HL-60 (cell line): ENCODE measurements around the gene ZFAND3.

Source experiments
- GABPA ChIP-seq: IDR thresholded peaks from 2 replicates; pipeline ENCODE4 v1.6.1; 2012; ENCODE audit warnings: low read depth
- POLR2AphosphoS5 ChIP-seq: IDR thresholded peaks from 2 replicates; pipeline ENCODE4 v1.6.1; 2012; ENCODE audit warnings: low read depth
- TF ChIP-seq, protein P1 (sequence below): IDR thresholded peaks from one replicate; pipeline ENCODE4 v1.5.1; 2011; ENCODE audit warnings: low read length, control low read depth, inconsistent platforms; ENCODE audit not compliant: insufficient read depth
- TF ChIP-seq, protein P2 (sequence below): IDR thresholded peaks from 2 replicates; pipeline ENCODE4 v1.6.1; 2012; ENCODE audit warnings: low read depth; ENCODE audit not compliant: insufficient replicate concordance

DNA sequence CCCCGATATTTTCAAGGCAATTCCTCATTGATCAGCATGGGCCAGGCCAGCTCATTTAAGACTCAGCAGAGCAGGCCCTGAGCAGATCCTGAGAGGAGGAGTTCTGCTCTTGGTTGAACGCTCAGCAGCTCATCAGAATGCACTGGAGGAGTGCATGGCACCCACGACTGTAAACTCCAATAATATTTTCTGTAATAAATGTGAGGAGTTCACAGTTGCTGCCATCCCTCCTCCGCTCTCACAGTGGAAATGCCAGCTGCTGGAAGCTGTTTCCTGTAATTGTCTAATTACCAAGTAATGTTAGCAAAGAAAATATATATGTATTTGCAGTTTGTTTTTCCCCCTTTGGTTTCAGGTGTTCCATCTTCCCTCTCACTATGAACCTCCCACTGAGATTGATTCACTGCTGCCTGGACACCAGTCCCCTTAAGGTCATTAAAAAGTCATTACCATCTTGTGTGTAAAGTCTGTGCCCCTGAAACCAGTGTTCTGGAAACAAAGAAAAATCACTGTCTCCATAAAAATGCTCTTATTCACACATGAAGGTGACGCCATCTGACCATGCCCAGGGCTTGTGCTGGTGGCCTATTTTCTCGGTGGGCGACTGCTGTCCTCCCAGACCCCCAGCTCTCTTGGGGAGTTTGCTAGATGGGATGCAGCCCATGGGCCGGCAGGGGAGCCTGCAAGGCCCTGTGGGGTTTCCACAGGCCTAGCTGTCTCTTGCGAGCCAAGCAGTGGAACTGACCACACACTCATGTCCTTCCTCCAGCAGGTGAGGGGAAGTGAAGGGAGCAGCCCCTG is 374.2 kb downstream of the ZFAND3 start:
- TF ChIP-seq, protein P1, sequence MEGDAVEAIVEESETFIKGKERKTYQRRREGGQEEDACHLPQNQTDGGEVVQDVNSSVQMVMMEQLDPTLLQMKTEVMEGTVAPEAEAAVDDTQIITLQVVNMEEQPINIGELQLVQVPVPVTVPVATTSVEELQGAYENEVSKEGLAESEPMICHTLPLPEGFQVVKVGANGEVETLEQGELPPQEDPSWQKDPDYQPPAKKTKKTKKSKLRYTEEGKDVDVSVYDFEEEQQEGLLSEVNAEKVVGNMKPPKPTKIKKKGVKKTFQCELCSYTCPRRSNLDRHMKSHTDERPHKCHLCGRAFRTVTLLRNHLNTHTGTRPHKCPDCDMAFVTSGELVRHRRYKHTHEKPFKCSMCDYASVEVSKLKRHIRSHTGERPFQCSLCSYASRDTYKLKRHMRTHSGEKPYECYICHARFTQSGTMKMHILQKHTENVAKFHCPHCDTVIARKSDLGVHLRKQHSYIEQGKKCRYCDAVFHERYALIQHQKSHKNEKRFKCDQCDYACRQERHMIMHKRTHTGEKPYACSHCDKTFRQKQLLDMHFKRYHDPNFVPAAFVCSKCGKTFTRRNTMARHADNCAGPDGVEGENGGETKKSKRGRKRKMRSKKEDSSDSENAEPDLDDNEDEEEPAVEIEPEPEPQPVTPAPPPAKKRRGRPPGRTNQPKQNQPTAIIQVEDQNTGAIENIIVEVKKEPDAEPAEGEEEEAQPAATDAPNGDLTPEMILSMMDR: no peak
- no peak for TF ChIP-seq POLR2AphosphoS5
- TF ChIP-seq, protein P2, sequence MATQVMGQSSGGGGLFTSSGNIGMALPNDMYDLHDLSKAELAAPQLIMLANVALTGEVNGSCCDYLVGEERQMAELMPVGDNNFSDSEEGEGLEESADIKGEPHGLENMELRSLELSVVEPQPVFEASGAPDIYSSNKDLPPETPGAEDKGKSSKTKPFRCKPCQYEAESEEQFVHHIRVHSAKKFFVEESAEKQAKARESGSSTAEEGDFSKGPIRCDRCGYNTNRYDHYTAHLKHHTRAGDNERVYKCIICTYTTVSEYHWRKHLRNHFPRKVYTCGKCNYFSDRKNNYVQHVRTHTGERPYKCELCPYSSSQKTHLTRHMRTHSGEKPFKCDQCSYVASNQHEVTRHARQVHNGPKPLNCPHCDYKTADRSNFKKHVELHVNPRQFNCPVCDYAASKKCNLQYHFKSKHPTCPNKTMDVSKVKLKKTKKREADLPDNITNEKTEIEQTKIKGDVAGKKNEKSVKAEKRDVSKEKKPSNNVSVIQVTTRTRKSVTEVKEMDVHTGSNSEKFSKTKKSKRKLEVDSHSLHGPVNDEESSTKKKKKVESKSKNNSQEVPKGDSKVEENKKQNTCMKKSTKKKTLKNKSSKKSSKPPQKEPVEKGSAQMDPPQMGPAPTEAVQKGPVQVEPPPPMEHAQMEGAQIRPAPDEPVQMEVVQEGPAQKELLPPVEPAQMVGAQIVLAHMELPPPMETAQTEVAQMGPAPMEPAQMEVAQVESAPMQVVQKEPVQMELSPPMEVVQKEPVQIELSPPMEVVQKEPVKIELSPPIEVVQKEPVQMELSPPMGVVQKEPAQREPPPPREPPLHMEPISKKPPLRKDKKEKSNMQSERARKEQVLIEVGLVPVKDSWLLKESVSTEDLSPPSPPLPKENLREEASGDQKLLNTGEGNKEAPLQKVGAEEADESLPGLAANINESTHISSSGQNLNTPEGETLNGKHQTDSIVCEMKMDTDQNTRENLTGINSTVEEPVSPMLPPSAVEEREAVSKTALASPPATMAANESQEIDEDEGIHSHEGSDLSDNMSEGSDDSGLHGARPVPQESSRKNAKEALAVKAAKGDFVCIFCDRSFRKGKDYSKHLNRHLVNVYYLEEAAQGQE: no peak
- no peak for TF ChIP-seq GABPA
